ENCODE measurements around the gene RSPO4.
A peak's percentile ranks its signal among the peaks of the same experiment; 100 is the strongest.

RSPO4 gene

DNA sequence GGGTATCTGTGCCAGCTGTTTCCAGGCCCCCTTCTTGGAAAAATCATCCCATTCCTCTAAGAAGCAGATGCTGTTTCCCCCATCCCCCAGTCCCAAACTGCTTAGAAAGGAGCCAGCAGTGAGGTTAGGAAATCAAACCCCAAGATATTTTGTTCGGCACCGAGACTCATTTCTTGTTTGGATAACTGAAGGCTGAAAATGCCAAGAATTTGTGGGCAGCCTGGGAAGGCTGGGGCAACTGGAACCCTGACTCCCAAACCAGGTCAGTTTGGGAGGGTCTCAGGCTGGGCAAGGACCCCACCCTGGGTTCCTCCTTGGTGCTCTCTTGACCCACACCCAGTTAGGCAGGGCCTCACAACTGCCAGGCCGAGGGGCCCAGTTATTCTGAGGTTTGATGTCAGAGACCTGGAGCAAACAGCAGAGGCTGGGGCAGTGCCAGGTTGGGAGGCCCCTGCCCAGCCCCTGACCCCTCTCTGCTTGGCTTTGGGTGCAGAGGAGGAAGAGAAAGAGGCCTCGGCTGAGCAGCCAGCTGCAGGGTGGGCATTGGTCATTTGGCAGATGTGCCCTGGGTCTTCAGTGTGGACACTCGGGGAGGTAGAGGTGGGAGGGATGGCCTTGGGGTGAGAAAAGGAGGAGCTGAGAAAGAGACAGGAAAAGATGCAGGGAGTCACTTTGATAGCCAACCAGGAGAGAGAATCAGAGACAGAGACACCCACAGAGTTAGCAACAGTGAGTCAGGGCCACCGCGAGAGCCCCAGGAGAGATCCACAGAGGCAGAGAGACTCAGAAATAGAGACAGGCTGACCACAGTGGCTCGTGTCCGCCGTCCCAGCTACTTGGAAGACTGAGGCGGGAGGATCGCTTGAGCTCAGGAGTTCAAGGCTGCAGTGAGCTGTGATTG, 91.0 kb downstream of the RSPO4 start:
- no peak overlapping the region for H3K4me3 ChIP-seq (ENCODE audit: control insufficient read depth, low read depth, low read length)
- peak; percentile 8 for DNase-seq (ENCODE audit: low read depth)
- TF ChIP-seq, protein P1, sequence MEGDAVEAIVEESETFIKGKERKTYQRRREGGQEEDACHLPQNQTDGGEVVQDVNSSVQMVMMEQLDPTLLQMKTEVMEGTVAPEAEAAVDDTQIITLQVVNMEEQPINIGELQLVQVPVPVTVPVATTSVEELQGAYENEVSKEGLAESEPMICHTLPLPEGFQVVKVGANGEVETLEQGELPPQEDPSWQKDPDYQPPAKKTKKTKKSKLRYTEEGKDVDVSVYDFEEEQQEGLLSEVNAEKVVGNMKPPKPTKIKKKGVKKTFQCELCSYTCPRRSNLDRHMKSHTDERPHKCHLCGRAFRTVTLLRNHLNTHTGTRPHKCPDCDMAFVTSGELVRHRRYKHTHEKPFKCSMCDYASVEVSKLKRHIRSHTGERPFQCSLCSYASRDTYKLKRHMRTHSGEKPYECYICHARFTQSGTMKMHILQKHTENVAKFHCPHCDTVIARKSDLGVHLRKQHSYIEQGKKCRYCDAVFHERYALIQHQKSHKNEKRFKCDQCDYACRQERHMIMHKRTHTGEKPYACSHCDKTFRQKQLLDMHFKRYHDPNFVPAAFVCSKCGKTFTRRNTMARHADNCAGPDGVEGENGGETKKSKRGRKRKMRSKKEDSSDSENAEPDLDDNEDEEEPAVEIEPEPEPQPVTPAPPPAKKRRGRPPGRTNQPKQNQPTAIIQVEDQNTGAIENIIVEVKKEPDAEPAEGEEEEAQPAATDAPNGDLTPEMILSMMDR (conservative IDR thresholded peaks at IDR 0.05; ENCODE audit: control insufficient read depth, insufficient read depth, low read depth, low read length): no peak

DNA sequence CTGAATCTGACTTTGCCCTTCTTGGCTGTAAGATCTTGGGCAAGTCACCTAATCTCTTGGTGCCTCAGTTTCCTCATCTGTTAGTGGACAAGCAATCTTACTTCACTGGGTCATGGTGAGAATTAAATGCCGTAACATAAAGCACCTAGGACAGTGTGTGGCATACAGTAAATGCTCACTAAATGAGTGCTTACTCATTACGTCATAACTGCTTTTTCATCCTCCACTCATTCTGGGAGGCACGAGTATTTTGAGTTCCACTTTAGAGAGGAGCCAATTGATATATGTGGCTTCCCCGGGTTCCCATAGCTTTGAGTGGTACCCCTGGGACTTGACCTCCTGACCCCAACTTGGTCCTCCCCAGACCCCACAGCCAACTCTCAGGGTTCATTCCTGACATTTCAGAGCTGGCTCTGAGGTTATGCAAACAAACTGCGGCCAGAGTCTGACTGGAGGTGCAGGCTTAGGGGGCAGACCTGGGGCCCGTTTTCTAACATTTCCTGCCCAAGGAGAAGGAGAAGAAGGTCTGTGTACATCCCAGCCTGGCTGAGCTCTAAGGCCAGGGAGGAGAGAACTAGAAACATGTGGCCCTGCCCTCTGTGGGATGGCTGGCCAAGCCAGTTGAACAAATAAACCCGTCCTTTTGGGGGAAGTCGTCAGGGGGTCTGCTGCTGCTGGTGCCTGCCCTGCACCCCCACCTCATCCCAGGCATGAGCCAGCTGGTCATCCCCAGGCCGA, 91.8 kb downstream of the RSPO4 start:
- TF ChIP-seq, protein P1 (conservative IDR thresholded peaks at IDR 0.05; ENCODE audit: control insufficient read depth, insufficient read depth, low read depth, low read length): no peak
- no peak for DNase-seq (ENCODE audit: low read depth)

DNA sequence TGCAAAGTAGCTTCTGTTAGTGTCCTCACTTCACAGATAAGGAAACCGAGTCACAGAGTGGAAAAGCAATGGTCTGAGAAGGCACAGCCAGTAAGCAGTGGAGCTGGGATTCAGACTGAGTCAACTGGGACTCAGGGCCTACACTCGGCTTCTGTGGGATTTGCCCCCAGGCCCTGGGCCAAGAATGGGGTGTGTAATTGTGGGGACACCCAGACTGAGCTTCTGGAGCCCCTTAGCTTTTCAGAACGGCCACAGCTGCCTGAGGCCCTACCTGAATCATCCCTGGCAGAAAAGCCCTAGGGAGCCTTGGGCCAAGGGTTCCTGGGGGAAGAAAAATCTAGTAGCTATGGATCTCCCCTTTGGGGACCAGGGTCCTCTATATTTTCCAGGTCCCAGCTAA, 92.5 kb downstream of the RSPO4 start:
- H3K4me3 ChIP-seq (ENCODE audit: control insufficient read depth, low read depth, low read length): no peak overlapping the region
- no peak for DNase-seq (ENCODE audit: low read depth)
- TF ChIP-seq, protein P1 (conservative IDR thresholded peaks at IDR 0.05; ENCODE audit: control insufficient read depth, insufficient read depth, low read depth, low read length): no peak

More for the DNA sequence above, 91.8 kb downstream of the RSPO4 start:
- H3K4me3 ChIP-seq (ENCODE audit: control insufficient read depth, low read depth, low read length): no peak overlapping the region
